ENCODE data around the gene ATAD1.
"Not testable (repeated sequence)": the region's sequence is repeated elsewhere in the genome, so short reads cannot be mapped to it uniquely, and the experiment has no call there.

The ATAD1 gene

DNA sequence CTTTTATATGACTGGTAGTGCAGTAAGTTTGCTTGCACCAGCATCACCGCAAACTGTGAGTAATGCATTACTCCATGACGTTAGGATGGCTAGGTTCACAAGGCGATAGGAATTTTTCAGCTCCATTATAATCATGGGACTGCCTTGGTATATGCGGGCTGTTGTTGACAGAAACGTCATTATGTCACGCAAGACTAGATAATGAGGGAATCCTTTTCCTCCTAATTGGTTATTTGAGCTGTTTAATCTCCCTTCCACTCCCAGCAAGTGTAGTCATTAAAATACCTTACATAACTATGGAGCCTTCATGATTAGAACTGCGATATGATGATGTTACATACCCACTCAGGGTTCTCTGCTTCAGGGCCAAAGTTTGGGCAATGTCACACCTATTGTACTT is 28.0 kb upstream of the ATAD1 start:
- no peak for DNase-seq (ENCODE audit: low read depth in 2 of 2)

GRCh38 chr10:87845624-87845998 is 27.6 kb upstream of the ATAD1 start:
- DNase-seq (ENCODE audit: low read depth in 2 of 2), result no peak

DNA sequence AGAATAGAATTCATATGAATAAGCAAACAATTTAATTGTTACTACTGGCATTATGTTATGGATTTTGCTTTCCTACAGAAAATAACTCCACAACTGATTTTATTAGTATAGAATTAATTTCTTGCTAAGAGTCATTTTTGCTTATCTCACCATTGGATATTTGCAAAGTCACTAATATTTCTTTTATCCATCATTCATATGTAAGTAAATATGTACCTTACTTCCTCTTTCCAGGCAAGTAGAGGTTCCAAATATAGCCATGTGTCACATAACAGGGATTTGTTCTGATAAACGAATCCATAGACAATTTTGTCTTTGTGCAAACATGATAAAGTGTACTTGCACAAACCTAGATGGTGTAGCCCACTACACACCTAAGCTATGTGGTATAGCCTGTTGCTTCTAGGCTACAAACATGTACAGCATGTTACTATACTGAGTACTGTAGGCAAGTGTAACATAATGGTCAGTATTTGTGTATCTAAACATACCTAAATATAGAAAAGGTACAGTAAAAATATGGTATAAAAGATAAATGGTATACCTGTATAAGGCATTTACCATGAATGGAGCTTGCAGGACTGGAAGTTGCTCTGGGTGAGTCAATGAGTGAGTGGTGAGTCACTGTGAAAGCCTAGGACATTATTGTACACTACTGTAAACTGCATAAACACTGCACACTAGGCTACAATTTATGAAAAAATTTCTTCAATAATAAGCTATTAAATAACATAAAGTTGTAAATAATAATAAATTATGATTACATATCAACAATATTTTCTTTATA is 27.0 kb upstream of the ATAD1 start:
- DNase-seq (ENCODE audit: low read depth in 2 of 2), result no peak

- DNase-seq (ENCODE audit: low read depth in 2 of 2), result no peak
These were observed 25.7 kb upstream of the ATAD1 start for GRCh38 chr10:87843714-87844113.

GRCh38 chr10:87842776-87843497 is 24.9 kb upstream of the ATAD1 start:
- DNase-seq (ENCODE audit: low read depth in 2 of 2), result no peak

- no peak for DNase-seq (ENCODE audit: low read depth in 2 of 2)
These were observed 24.2 kb upstream of the ATAD1 start for GRCh38 chr10:87842220-87842641.

DNA sequence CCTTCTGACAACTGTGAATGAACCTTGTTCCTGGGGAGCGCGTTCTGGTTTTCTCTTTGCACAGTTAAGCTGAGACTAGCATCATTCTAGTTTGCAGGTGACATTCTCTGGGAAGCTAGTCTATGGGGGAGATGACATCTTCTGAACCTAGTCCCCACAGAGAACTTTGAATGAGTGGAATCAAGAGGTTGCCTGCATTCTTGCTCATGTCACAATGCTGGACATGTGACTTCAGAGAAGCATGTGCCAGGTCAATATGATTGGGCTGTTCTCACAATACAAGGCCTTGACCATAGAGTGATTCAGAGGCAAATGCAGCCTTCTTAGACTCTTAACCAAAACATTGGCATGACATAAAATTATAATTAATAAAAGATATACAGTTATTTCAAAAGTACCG is 23.2 kb upstream of the ATAD1 start:
- DNase-seq (ENCODE audit: low read depth in 2 of 2), result no peak

- no peak for DNase-seq (ENCODE audit: low read depth in 2 of 2)
These were observed 20.6 kb upstream of the ATAD1 start for GRCh38 chr10:87838650-87839049.

DNA sequence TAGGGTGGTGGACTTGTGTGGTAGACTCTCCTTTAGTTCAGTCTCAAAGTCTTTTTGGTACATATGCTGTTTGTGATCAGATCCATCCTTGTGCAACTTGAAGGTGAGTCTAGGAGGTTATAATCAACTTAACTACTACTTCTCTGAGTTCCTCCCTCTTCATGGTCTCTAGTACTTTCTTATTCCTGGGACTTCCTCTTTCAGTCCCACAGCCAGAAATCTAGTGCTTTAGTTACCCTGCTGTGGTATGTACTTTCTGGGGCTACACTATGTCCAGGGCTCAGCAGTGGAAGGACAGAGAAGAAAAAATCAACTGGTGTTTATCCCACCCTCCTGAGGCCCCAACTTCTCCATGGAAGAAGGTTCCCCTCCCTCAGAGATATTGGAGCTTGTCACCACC is 19.4 kb upstream of the ATAD1 start:
- DNase-seq (ENCODE audit: low read depth in 2 of 2), result no peak

- DNase-seq (ENCODE audit: low read depth in 2 of 2), result no peak
These were observed 18.1 kb upstream of the ATAD1 start for GRCh38 chr10:87836098-87836497.

- no peak for DNase-seq (ENCODE audit: low read depth in 2 of 2)
These were observed 12.1 kb upstream of the ATAD1 start for GRCh38 chr10:87829986-87830729.

DNA sequence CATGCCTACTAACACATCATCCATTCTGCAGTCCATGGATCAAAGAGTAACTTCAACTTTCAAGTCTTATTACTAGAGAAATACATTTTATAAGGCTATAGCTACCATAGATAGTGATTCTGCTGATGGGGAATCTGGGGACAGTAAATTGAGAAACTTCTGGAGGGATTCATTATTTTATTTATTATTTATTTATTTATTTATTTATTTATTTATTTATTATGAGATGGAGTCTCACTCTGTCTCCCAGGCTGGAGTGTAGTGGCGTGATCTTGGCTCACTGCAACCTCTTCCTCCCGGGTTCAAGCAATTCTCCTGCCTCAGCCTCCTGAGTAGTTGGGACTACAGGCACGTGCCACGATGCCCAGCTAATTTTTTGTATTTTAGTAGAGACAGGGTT is 11.0 kb upstream of the ATAD1 start:
- not testable (repeated sequence) for DNase-seq (ENCODE audit: low read depth in 2 of 2)

DNA sequence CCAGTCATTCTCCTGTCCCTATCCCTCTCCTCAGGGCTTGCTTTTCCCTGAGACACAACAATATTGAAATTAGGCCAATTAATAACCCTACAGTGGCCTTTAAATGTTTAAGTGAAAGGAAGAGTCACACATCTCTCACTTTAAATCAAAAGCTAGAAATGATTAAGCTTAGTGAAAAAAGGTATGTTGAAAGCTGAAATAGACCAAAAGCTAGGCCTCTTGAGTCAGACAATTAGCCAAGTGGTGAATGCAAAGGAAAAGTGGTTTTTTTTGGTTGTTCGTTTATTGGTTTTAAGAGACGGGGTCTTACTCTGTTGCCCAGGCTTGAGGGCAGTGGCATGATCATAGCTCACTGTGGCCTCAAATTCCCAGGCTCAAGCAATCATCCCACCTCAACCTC is 9.7 kb upstream of the ATAD1 start:
- no peak for DNase-seq (ENCODE audit: low read depth in 2 of 2)

- no peak for DNase-seq (ENCODE audit: low read depth in 2 of 2)
These were observed 8.6 kb upstream of the ATAD1 start for GRCh38 chr10:87826653-87827052.

- DNase-seq (ENCODE audit: low read depth in 2 of 2), result no peak
These were observed 1.2 kb upstream of the ATAD1 start for GRCh38 chr10:87819289-87819585.

DNA sequence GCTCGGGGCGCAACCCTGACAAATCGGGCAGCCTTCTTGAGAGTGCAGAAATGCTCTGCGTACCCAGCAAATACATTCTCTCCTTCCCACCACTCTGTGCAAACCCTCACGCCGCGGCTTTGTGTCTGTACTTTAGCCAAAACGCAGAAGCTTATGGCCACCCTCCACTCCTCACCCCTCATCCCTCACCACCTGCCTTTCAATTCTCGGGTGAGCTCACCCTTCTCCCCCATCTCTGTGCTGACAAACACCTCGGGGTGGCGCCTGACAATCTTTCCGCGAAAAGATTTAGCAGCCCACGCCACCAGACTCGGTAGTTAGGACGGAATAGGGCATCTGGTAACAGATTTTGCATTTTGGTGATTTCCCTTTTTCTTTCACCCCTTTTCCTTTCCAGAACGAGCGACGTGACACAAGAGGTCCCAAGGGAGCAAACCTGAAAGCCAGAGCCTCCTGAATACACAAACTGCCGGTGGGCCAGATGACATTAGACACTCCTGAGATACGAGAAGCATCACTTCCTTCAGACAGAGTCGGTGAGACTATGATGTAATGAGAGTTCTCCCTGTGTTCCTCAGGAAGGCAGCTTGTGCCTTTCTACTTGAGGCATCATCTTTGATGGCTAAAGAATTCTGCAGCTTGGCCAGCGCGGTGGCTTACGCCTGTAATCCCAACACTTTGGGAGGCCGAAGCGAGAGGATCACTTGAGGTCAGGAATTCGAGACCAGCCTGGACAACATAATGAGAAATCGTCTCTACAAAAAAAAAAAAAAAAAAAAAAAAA is 671 bp upstream of the ATAD1 start:
- DNase-seq (ENCODE audit: low read depth in 2 of 2), result peak; percentile 52 to 54

- no peak for DNase-seq (ENCODE audit: low read depth in 2 of 2)
These were observed 973 bp downstream of the ATAD1 start for GRCh38 chr10:87816898-87817608.

GRCh38 chr10:87816163-87816897 is 1.7 kb downstream of the ATAD1 start:
- no peak for DNase-seq (ENCODE audit: low read depth in 2 of 2)

DNA sequence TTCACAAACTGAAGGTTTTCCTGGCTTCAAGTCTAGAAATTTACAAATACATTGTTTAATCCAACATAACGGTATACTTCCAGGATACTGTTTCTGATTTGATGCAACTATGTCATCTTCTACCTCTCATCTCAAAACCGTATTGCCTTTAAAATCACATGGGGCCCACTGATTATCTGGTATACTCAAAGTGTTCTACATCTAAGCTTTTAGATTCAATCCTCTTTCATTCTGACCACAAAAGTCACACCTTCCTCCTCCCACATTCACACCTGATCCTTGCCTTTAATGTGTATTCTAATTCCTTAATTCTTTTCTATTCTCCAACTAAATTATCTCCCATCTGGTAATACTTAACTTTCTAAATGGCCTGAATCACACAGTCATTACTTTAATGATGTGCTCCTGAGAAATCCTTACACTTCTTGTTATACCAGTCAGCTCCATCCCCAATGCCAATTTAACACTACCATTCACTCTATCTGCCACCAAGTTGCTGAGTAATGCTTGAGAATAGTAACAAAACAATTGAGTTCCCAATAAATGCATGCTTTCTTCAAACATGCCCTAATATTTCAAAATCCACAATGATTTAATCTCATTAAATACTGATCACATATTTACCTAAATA is 13.0 kb downstream of the ATAD1 start:
- no peak for DNase-seq (ENCODE audit: low read depth in 2 of 2)

GRCh38 chr10:87803831-87804230 is 14.2 kb downstream of the ATAD1 start:
- DNase-seq (ENCODE audit: low read depth in 2 of 2), result no peak
